NCI-H2107 (cell line): ENCODE results near the gene JAKMIP1.
"Not testable (repeated sequence)": the region's sequence is repeated elsewhere in the genome, so short reads cannot be mapped to it uniquely, and the experiment has no call there.

Experiments used
- DNase-seq: peaks from one replicate; lab custom pipeline; 2025; lab: John Stamatoyannopoulos, UW

Gene JAKMIP1

DNA sequence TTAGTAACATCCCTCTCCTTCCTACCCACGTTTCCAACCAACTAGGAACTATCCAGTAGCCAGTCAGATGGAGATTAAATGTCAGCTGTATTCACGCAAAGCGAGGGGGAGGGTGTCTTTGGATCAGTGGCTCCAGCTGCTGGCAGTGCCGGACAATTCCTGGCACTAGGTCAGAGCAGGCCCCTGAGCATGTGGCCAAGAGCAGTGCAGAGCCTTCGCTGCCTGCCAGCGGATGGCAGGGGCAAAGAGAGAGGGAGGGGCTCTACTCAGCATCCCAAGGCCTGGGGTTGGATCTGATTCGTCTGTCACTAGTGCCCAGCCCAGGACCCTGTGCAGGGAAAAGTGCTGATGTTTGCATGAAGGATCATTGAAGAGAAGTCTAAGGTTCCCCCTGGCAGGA lies 28.7 kb upstream of the JAKMIP1 start:
- no peak for DNase-seq

DNA sequence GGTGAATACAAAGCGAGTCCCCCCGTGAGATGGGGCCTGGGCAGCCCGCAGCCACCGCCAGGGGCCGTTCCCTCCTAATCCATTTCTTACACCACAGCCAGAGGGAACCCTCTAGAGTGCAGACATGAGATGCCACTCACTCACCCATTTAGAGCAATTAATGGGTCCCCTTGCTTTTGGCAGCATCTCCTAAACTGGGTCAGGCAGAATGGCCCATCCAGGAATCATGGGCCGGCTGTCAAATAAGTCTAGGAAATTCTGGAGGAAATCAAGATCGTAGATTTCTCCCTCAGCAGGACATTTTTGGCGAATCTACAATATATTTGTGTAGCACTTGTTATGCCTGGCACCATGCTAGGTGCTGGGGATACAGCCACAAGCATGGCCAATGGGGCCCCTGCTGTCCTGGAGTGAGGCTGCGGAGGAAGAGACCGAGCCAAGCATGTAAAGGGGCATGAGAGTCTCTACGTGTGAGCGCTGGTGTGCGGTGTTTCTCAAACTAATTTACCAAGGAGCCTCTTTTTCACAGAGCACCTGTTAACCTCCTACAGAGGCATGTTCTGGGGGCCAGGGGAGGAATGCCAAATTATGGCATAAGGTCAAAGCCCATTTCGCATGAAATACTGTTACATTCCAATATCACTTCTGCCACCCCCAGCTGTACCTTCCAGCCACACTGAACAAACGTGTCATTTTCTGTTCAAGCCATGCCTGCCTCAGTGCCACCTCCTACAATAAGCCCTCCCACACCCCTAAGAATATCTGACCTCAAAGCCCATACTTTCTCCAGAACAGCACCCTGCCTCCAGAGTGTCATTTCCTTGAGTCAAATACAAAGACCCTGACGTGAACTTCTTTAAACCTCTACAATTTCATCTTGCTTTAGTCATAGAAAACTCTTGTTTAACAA lies 28.1 kb upstream of the JAKMIP1 start:
- no peak for DNase-seq

DNA sequence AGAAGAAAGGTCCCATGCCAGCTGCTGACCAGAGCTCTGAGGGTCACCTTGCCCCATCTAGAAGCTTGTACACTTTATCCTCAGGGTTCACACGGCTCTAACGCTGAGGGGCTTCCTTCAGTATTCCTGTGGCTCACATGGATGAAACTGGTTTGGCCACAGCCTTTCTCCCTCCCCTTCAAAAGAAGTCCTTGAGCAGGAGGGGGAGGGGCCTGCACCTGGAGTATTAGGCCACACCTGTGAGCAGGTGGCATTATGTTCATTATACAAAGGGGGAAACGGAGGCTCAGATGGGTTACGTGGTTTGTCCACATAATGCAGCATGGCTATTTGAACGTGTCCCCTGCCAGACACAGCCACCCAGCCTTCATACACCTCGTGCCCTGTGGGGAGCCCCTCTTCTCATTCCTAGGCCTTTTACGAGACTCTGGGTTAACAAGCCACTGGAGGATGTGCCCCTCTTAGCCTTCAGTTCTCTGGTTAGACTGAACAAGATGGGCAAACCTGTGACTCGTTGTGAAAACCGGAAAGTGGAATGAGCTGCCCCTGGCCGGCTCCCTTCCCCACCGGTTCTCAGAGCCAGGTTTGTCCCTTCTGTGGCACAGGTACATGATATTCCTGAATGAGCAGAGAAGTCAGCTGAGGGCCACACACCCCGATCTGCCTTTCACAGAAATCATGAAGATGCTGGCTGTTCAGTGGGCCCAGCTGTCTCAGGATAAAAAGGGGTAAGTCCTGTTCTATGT lies 27.2 kb upstream of the JAKMIP1 start:
- DNase-seq: no peak

DNA sequence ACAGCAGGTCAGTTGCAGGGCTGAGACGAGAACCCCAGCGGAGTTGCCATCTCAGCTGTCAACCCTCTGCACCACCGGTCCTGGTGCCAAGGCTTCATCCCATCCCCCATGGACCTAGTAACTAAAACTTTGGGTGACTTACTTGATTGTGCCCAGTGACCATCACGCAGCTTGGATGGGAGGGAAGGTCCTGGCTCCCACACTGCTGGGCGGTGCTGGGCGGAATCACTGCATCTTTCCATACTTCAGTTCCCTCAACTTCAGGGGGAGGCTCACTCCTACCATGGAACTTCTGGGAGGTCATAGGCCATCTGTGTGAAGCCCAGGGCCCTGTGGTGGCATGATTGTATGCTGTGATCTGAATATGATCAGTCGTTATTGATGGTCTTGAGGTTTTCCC lies 26.2 kb upstream of the JAKMIP1 start:
- DNase-seq: no peak

DNA sequence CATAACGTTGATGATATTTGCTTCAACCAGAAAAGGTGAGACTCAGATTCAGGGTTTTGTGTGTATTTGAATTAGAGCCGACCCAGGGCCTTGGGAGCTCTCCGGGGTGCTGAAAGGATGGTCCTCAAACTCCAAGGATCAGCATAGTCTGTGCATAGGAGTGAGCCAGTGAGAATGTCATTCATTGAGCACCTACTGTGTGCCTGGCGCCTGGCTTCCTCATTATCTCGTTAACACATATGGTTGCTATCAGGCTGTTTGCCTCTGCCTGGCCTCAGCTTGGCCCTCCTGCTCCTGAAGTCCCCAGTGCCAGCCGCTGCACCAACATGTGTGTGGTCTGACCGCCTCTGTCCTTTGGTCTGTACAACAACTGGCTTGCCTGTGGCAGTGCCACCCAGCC lies 25.1 kb upstream of the JAKMIP1 start:
- no peak for DNase-seq

DNA sequence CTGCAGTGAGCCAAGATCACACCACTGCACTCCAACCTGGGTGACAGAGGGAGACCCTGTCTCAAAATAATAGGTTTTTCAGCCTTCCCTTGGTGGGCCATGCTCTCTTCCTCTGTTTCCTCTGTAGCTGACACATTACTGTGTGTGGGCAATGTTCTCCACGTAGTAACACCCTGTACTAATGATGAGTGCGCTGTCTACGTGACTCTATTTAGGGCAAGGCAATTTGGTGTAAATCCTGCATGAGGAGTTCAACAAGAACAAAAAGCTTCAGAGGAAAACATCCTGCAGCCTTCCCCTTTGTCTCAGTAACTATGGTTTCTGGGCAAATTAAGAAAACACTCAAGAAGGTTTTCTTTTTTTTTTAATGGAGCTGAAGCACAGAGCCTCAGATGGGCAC lies 24.4 kb upstream of the JAKMIP1 start:
- DNase-seq: no peak

DNA sequence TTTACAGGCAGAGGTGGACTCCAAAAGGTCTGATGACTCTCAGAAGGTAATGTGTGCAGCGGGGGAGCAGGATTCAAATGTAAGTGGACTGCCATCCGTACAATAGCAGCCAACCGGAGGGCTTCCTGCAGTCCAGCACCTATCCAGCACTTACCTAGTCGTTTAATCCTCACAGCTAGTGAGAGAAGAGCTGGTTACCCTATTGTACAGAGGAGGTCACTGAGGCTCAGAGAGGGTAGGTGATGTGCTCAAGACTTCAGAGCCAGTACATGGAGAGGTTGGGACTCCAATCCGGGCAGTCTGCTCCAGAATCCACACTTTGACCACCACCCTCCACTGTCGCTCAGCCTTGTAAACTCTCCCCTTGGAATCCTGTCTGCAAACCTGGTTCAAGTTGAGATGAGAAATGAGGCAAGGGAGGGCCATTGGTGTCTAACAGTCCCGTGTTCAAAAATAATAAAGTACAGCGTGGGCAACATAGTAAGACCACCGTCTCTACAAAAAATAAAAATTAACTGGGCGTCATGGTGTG lies 22.5 kb upstream of the JAKMIP1 start:
- DNase-seq: no peak

DNA sequence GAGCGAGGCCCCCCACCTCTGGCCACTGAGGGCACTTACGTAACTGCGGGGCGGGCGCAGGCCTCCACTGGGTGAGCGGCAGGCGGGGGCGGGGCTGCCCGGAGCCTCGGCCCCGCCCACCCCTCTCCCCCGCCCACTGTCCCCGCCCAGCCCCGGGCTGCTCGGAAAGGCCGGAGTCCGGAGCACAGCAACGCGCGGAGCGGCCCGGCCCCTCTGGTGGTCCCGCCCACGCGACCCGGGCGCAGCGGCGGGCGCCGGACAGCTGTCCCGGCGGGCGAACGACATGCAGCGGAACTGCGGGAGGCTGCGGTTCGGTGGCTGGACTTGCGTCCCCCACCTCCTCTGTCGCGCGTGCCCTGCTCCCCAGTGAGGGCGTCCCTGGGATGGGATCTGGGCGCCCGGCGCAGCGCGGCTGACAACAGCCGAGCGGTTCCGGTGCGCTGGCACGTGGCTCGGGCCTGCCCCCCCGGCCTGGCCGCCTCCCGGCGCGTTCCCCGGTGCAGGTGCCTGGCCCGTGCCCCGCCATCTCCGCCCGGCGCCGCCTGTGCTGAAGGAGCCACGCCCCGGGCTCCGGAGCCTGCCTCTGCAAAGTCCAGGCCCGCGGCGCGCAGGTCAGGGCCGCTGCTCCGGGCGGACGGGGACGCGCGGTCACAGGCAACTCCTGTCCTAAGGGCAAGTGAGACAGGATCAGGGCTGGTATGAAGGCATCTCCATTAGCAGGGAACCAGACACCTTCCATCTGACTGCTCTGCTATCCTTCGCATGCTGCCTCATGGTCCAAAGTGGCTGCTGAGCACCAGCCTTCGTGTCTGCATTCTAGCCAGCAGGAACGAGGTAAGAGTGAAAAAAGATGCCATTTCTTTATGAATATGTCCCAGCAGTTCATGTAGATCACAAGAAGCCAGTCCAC lies 21.8 kb upstream of the JAKMIP1 start:
- DNase-seq: no peak

DNA sequence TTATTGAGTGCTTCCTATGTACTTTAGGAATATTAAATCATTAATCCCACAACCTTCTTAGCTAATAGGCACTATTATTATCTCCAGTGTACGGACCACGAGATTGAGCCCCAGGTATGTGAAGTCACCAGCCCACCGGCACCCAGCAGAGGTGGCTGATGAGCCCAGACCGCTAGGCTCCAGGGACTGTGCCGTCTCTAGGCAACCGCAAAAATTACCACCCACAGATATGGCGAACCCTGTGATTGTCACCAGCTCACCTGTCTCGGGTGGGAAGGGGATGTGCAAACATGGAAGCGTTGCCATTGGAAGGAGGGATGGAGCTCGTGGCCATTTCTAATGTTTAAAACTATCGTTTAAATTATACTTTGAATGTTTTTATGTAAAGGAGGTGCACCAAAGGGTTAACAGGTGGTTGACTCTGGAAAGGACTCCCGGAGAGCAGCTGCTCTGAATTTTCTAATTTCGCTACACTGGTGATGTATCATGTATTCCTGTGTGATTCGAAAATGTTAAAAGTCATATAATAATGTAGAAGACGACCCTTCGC lies 21.0 kb upstream of the JAKMIP1 start:
- DNase-seq: no peak

DNA sequence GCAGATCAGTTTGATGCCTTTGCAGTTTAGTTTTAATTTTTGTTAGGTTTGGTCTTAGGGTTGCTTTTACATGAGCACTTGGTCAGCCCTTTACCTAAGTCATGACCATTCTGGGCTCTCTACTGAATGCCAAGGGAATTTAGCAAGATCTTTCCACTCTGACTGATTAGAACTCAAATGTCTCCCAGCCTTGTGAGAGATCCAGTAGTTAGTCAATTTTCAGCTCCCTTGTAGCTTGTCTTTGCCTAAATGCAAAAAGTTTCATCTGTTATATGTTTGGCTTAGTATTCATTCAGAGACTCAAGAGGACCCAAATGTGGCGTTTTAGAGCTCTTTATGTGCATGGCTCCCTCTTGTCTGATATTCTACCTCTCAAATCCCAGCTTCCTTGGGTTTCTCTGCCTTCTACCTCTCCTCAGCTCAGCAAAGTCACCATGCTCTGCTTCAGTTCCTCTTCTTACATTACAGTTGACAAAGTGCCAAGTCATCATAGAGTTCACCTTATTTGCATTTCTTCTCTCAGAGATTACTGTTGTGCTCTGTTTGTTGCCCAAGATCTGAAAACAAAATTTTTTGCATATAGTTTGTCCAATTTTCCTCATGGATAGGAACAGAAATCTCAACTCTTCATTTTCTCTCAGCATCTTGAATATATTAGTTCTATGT lies 17.5 kb upstream of the JAKMIP1 start:
- no peak for DNase-seq

DNA sequence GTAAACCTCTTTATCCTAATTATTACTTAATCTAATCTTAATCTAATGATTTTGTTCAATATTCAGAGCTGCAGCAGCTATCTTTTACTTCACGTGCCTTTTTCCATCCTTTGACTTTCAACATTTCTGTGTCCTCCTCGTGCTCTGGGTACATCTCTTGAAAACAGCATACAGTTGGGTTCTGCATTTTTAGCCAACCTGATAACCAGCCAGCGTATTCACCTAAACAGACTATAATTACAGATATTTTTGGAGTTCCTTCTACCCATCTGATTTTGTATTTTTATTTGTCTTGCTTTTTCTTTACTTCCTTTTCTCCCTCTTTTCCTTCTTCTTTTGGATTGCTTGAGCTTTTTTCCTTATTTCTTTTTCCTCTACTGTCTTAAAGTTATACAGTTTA lies 16.2 kb upstream of the JAKMIP1 start:
- DNase-seq: no peak

DNA sequence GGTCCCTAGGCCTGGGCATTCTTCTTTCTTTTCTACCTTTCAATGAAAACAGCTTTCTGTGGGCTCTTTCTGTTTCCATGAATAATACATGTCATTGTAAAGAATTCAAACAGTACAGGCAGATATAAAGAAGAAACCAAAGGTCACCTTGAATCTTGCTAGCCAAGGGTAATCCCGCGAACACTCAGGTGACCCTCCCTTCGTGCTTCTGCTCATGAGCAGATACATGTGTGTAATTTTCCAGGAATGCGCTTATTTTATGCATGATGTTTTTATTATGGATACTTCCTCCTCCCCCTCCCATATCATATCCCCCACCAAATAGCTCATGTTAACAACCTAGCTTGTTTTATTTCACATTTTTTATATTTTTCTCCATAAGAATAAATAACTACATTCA lies 9.6 kb upstream of the JAKMIP1 start:
- no peak for DNase-seq

DNA sequence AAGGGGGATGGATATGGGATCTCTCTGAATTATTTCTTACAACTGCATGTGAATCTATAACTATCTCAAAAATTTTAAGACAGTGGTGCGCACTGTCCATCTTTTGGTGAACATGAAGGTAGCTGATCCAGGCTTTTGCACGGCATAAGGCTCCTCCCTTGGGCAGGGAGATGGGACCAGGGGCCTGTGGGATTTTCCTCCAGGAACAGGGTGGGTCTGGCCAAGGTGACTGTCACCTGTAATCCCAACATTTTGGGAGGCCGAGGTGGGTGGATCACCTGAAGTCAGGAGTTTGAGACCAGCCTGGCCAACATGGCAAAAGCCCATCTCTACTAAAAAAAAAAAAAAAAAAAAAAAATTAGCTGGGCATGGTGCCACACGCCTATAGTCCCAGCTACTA lies 8.9 kb upstream of the JAKMIP1 start:
- not testable (repeated sequence) for DNase-seq

DNA sequence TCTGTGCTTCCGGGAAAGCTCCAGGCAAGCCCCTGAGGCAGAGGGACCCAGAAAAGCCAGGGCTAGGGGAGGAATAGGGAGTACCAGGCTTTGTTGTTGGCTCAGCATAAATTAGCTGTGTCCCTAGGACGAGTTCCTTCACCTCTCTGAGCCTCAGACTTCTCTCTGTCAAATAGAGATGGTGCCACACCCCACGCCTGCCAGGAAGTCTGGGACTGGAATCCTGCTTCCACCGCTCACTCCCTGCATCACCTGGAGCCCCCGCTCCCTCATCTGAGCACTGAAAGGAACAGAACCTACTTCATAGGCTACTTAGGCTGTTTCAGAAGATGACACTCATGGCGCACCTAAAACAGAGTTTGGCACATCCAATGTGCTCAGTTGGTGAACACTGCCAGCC lies 8.1 kb upstream of the JAKMIP1 start:
- no peak for DNase-seq

DNA sequence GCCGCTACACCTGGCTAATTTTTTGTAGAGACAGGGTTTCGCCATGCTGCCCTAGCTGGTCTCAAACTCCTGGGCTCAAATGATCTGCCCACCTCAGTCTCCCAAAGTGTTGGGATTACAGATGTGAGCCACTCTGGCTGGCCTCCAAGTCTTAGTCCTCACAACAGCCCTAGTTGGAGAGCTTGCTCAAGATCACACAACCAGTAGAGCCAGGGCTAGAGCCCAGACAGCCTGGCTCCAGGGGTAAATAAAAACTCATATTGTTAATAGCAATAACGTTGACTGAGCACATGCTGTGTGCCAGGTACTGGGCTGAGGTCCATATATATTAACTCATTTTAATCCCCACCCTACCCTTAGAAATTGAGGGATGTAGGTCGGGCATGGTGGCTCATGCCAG lies 7.3 kb upstream of the JAKMIP1 start:
- DNase-seq: no peak

DNA sequence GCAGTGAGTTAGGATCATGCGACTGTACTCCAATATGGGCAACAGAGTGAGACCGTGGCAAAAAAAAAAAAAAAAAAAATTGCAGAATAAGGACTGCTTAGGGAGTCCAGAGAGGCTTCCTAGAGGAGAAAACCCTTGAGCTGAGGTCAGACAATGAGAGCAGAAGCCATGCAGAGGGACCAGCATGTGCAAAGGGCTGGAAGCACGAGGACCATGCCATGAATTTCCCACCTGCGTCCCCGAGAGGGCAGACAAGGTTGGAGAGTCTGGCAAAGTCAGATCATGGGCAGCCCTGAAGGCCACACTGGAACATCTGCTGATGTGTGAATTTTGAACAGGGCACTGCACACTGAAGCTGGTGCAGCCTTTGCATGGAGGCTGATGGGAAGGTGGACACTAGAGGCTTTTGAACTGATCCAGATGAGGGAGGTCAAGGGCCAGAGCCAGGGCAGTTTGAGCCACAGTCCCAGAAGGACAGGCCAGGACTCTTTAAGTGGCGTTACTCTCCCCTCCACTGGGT lies 6.5 kb upstream of the JAKMIP1 start:
- no peak for DNase-seq

DNA sequence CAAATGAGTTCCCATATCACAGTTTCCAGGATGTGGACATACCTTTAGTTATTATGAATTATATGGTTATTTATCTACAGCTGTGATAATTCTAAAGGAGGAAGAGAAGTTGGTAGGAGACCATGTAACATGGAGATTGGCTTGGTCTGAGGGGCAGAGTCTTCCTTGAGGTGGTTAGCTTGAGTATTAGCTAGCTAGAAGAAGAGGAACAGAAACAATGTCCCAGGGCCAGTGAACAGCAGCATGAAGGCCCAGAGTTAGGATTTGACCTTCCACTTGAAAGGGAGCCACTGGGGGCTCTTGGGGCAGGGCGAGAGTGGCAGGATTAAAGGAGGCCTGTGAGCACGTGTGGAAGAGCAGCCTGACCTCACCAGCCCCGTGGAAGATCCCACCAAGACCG lies 5.6 kb upstream of the JAKMIP1 start:
- no peak for DNase-seq

DNA sequence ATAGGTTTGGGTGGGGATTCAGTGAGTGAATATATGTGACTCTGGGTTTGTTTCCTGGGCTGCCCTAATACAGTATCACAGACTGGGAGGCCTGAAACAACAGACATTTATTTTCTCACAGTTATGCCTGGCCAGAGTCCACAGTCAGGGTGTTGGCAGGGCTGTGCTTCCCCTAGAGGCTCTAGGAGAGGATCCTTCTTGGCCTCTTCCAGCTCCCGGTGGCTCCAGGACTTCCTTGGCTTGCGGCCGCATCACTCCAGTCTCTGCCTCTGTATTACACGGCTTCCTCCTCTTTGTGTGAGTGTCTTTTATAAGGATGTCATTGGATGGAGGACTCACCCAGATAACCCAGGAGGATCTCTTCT lies 5.2 kb upstream of the JAKMIP1 start:
- no peak for DNase-seq

DNA sequence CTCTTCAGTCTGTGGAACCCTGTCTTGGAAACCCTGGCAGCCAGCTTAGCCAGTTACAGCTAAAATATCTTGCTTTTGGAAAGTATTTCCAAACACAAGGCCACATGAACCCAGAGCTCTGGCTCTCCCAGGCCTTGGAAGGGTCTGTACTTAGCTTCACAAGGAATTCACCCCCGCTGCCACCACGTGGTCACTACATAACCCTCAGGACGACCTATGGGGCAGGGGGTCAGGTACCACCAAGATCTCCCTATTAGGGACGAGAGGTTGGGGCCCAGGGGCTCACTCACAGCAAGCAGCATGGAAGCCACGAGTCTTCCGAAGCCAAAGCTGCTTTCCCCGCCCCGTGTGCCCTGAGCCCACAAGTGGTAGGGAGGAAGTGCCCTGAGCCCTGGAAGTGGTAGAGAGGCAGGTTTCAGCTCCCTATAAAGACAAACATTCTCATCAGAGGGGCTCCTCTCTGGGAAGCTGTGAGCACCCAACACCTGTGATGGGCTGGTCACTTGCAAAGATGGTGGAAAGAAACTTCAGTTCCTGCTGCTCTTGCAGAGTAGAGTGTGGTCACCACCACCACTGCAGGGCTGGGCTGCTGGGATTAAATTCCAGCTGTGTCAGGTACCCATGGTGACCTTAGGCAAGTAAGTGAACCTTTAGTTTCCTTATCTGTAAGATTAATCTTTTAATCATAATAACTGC lies 4.7 kb upstream of the JAKMIP1 start:
- no peak for DNase-seq

DNA sequence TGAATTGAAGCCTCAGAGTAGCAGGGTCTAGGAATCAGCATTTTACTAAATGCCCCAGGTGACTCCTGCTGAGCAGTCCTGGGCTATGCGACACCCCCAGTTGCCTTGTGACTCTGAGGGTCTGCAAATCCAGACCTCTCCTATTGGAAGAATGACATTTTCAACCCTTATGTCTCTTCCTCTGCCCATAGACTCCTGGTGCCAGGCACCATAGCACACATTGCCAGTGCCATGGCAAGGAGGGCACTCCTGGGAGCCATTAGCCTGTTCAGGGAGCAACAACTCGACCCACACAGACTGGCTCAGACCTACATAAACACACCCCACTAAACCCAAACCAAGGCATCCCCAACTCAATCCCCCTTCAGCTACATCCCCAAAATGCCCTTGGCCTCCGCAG lies 3.7 kb upstream of the JAKMIP1 start:
- no peak for DNase-seq
